HL-60 (cell line): ENCODE data around the gene MTREX.

ENCODE experiments used
- CTCF ChIP-seq: IDR thresholded peaks from one replicate; pipeline ENCODE4 v1.5.1; 2011; ENCODE audit warnings: low read length, control low read depth, inconsistent platforms; ENCODE audit not compliant: insufficient read depth
- GABPA ChIP-seq: IDR thresholded peaks from 2 replicates; pipeline ENCODE4 v1.6.1; 2012; ENCODE audit warnings: low read depth
- POLR2AphosphoS5 ChIP-seq: IDR thresholded peaks from 2 replicates; pipeline ENCODE4 v1.6.1; 2012; ENCODE audit warnings: low read depth
- REST ChIP-seq: IDR thresholded peaks from 2 replicates; pipeline ENCODE4 v1.6.1; 2012; ENCODE audit warnings: low read depth; ENCODE audit not compliant: insufficient replicate concordance
- SPI1 ChIP-seq: IDR thresholded peaks from 2 replicates; pipeline ENCODE4 v1.6.1; 2012; ENCODE audit warnings: low read depth, mild to moderate bottlenecking, borderline replicate concordance

GRCh38 chr5:55350754-55351153 is 43.0 kb downstream of the MTREX start:
- no peak for TF ChIP-seq CTCF
- no peak for TF ChIP-seq GABPA
- no peak for TF ChIP-seq POLR2AphosphoS5
- no peak for TF ChIP-seq REST
- TF ChIP-seq SPI1: no peak
